GM18873 (cell line): Measurements from ENCODE around the gene LRIT3.
A peak's percentile ranks its signal among the peaks of the same experiment; 100 is the strongest.

ENCODE experiments used
- ATAC-seq: cut with Tn5 transposase; IDR thresholded peaks from one replicate; pipeline ENCODE4 v1.9.1; 2021; ENCODE audit warnings: mild to moderate bottlenecking, moderate library complexity, moderate number of reproducible peaks; ENCODE audit not compliant: unreplicated experiment, low FRiP score

Gene LRIT3

GRCh38 chr4:109847896-109848442 is at the start of gene LRIT3:
Gene LRIT3 (plus strand): TSS chr4:109848107. CDS start chr4:109848202, 95 bp downstream.
- ATAC-seq, result no peak

- ATAC-seq, result no peak
These were observed 49.0 kb upstream of the LRIT3 start for GRCh38 chr4:109798866-109799265.

DNA sequence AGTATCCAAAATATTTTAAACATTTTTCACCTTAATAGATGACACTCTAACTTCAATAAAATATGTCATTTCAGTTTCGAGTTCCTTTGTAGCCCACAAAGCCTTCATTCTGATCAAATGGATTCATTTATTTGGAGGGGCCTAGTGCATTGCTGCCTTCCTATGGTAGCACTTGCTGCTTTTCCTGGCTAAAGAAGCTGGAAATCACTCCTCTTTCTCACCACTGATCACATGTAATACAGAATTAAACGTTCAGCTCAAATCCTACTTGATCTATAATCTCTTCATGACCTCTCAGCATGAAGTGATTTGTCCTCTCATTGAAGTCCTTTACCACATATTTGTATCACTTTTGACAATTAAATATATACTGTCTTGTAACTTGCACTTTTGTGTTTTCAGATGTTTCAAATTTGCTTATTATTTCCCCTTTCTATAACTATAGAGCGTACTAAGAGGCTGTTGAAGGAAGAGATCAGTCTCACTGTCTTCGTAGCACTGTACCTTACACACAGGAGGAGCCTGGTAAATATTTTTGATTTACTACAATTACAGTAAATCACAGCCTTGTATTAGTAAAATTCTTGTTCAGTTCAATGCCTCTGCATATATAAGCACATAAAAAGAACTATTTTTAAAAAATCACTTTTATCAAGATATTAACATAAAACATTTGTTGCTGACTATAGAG is 46.7 kb upstream of the LRIT3 start:
- no peak for ATAC-seq

- ATAC-seq, result no peak
These were observed 46.0 kb upstream of the LRIT3 start, which contains the start of gene CFI for GRCh38 chr4:109801895-109802319. Gene CFI (minus strand): TSS chr4:109801999. CDS start chr4:109801971, 28 bp downstream.

DNA sequence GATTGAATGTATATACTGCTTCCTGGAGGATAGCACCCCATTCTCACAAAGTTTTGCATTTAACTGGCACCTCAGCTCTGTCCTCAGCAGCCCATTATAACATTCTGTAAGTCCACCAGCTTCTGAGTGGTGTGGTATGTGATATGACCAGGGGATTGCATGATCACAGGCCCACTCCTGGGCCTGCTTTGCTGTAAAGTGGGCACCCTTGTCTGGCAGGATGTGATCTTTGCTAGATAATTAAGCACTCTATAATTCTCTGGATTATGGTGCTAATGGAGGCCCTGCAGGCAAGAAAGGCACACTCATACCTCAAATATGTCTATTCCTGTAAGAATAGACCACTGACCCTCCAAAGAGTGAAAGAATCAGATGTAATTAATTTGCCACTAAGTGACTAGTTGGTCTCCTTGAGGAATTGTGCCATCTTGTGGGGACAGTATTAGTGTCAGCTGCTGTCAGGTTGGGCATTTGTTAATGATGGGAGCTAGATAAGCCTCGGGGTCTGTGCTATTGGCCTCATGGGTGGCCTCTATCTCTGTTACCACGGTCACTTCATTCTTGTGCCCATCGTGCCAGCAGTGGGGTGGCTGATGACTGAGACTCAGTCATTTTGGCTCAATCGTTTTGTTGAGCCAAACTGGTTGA is 43.9 kb upstream of the LRIT3 start:
- peak; percentile 76 for ATAC-seq

GRCh38 chr4:109809655-109810054 is 38.3 kb upstream of the LRIT3 start:
- ATAC-seq, result no peak

DNA sequence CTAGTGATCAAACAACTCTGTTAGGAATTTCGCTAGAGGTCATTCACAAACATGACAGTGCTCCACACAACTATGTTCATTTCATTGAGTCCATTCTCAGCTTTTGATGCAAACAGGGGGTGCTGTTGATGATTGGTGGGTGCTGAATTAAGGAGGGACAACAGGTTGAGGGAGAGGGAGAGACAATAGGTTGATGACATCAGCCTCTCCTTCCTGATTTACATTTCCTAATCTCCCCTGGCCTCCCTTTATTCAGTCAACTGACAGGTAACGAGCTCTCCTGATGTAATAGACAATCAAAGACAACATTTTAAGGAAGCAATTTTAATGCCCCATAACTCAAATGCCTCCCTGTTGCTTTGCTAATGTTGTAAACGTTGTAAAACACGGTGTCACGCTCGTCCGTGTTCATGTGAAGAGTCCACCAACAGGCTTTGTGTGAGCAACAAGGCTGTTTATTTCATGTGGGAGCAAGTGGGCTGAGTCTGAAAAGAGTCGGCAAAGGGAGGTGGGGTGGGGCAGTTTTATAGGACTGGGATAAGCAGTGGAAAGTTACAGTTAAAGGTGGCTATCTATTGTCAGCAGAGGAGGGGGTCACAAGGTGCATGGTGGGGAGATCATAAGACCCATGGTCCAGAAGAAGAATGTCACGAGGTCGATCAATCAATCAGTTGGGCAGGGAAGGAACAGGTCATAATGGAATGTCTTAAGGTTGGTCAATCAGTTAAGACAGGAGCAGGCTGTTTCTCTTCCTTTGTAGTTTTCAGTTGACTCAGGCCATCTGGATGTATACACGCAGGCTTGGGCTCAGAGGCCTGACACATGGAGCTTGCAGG is 37.1 kb upstream of the LRIT3 start:
- no peak for ATAC-seq

DNA sequence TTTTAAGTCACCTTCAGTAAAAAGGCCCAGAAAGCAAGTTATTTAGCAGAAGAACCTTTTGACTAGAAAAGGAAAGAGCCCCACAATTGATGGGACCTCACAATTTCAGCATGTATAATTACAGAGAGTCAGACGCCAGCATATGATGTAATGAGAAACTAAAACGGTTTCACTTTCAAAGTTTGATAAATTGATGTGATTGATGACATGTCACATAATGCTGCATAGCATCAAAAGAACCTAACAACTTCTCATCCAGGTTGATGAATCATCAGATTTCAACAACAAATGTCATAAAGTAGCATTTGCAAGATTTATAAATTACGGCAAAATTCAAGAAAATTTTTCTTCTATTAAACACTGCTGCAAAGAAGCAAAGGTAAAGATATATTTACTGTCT is 36.2 kb upstream of the LRIT3 start:
- ATAC-seq, result no peak

DNA sequence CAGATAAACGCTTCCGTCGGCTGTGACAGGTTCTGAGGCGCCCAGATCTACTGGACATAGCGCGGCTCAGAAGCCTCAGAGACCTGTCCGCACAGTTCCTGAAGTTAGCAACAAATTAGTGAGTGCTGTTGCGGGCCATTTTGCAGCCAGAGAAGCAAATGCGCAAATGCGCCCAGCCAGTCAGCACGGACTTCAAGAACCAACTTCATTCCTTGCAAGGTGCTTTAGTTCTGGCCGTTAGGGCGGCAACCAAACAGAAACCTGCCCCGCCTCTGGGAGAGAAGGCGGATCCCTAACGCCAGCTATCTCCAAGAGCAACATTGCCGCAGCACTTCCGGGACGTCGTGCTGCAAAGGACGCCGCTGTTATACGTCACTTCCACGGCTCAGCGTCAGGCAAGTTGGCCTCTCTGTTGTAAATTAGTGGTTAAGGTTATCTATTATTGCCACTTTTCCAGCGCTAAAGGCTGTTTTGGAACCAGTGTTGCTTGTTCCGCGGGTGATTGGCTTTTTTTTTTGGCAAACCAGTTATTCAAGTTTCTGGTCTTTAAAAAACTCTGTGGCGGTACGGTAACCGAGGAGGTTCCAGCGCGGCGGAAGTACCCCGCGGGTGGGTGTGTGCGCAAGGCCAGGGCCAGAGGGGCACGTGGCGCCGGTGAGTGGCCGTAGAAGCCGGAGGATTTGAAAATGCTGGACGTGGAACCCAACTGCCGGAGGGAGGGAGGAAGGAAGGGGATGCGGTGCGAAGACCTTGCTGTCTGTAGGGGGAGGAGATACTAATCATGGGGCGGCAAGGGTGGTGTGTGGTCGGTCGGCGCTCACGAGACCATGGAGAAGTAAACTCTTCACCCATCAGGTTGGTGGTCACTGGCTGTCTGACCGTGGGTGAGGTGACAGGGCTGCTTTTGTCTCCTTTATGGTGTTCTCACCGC is 32.5 kb upstream of the LRIT3 start, which contains the start of gene GAR1:
GAR1 (plus strand) TSS at position 612 of the 931 bp plus-strand sequence. CDS start 403 bp downstream, outside the sequence.
- ATAC-seq, result peak; percentile 99

GRCh38 chr4:109816082-109816442 is 31.8 kb upstream of the LRIT3 start:
- no peak for ATAC-seq

- ATAC-seq, result no peak
These were observed 31.0 kb upstream of the LRIT3 start for GRCh38 chr4:109816894-109817293.

- no peak for ATAC-seq
These were observed 29.6 kb upstream of the LRIT3 start for GRCh38 chr4:109818268-109818667.

DNA sequence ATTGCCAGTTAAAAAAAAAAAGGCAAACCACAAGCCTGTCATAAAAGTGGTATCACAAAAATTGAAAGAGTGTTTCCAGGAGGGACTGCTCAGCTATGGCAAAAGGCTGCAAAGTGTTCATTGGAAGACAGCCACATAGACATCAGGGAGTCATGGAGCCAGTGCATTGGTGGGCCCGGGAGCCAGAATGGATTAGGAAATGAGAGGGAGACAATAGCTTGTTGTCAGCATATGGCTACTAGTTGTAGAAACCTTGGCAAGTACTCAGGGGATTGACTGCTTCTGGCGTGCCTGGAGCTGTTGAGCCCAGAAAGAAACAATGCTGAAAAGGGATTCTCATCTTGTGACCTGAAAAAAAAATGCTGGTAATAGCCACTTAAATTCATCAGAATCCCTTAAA is 27.3 kb upstream of the LRIT3 start:
- no peak for ATAC-seq

DNA sequence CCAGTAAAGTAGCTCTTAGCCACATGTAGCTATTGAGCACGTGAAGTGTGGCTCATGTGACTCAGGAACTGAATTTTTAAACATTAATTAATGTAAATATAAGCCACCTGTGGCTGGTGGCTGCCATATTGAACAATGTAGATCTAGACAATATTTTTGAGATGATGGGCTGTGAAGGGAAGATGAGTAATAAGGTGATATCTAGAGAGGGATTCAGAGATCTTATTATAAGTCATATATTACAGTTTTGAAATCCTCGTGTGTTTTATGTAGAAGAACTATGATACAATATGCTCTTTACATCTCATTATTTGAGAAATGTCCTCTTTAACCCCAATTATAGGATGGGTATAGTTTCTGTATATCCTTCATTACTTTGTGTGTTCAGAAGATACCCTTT is 26.7 kb upstream of the LRIT3 start:
- ATAC-seq, result no peak

DNA sequence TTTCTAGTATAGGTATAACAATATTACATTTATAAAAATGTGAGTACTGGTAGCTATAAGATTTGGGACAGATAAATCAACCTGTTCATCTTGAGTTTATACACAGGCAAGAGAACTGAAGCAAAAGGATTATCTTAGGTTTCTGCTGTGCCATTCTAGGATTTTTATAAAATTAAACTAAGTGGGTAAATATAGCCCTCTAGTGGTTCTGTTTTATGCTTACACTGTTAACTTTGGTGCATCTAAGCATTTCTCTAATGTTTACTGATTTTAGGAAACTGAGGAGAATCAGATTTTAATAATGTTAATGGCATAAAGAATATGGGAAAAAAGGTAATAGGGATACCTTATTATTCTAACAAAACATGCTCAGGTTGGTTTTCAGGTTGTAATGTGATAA is 21.2 kb upstream of the LRIT3 start:
- ATAC-seq, result no peak

- ATAC-seq, result no peak
These were observed 20.2 kb upstream of the LRIT3 start, which contains the start of gene RRH for GRCh38 chr4:109827672-109828071. Gene RRH (plus strand): TSS chr4:109827972. CDS start chr4:109828028, 56 bp downstream.

DNA sequence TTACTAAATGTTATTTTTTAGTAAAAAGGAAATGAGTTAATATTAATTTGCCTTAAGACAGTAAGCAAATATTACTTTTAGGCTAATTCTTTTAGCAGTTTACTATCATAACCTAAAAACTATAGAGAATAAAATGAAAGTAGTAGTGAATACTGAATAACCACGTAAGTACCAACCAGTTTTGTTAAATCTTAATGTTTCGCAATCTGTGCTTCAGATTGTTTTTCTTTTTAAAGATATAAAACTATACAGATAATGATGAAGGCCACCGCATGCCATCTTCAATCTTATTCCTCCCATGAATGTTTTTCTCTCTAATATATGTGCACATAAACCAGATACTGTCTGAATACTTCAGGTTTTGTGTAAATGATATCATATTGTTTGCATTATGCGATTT is 14.2 kb upstream of the LRIT3 start:
- ATAC-seq, result no peak

- no peak for ATAC-seq
These were observed 10.9 kb upstream of the LRIT3 start for GRCh38 chr4:109836985-109837384.

GRCh38 chr4:109846395-109847098 is 1.4 kb upstream of the LRIT3 start:
- ATAC-seq, result no peak
